CD14-positive monocyte (primary cell): Measurements from ENCODE around the gene SLC37A3. TPM values are rescaled to one million over a fixed set of nuclear protein-coding genes. Genes with fewer than 3 reads are reported as not detected.

Experiments used
- DNase-seq, 3 donors: peaks; one replicate each; pipeline ENCODE4 v3.0.0-alpha.2; 2011 to 2022
- H2AFZ ChIP-seq: 2 replicates; pipeline ENCODE4 v1.6.0; 2012; ENCODE audit warnings: mild to moderate bottlenecking, low read depth, low read length, inconsistent platforms; ENCODE audit not compliant: insufficient read depth, poor library complexity, severe bottlenecking
- H3K27ac ChIP-seq, 2 donors: 1 replicate in 1 of 2; 2 replicates in 1 of 2; pipeline ENCODE4 v1.5.1; 2012 to 2013; ENCODE audit warnings: low read length in 2 of 2, control low read depth in 1 of 2, inconsistent platforms in 1 of 2, low read depth in 1 of 2, mild to moderate bottlenecking in 1 of 2
- H3K27me3 ChIP-seq, 2 donors: one replicate each; pipeline versions ENCODE4 v1.6.0 to v1.6.1; 2011 to 2013; ENCODE audit warnings: low read length in 2 of 2; ENCODE audit not compliant: control insufficient read depth in 2 of 2, insufficient read depth in 2 of 2
- H3K36me3 ChIP-seq, 2 donors: replicated peaks in 1 of 2; 1 replicate in 1 of 2; 2 replicates in 1 of 2; pipeline versions ENCODE4 v1.5.1 to v1.6.1; 2012 to 2013; ENCODE audit warnings: low read length in 2 of 2, control low read depth in 1 of 2, inconsistent platforms in 1 of 2, mild to moderate bottlenecking in 1 of 2; ENCODE audit not compliant: insufficient read depth in 2 of 2, control insufficient read depth in 1 of 2
- H3K4me1 ChIP-seq, 2 donors: 1 replicate in 1 of 2; 2 replicates in 1 of 2; pipeline versions ENCODE4 v1.5.1 to v1.6.1; 2012 to 2013; ENCODE audit warnings: low read length in 2 of 2, control low read depth in 1 of 2, inconsistent platforms in 1 of 2, mild to moderate bottlenecking in 1 of 2, moderate library complexity in 1 of 2; ENCODE audit not compliant: insufficient read depth in 2 of 2, control insufficient read depth in 1 of 2
- H3K4me2 ChIP-seq: replicated peaks from 2 replicates; pipeline ENCODE3; 2012; ENCODE audit warnings: low read length, moderate library complexity, mild to moderate bottlenecking; ENCODE audit not compliant: poor library complexity, severe bottlenecking; ENCODE audit errors: extremely low read depth
- H3K4me3 ChIP-seq, 3 experiments: fragments of 200-600 bp in 1 of 3; sonication (generic) in 1 of 3; replicated peaks in 1 of 3; 1 replicate in 2 of 3; 2 replicates in 1 of 3; pipeline ENCODE4 v1.5.1; 2011 to 2013; ENCODE audit warnings: low read length in 3 of 3, mild to moderate bottlenecking in 3 of 3, control low read depth in 2 of 3, low read depth in 2 of 3, inconsistent platforms in 1 of 3, moderate library complexity in 1 of 3
- H3K79me2 ChIP-seq: 2 replicates; pipeline ENCODE4 v1.6.0; 2012; ENCODE audit warnings: mild to moderate bottlenecking, control low read depth, inconsistent platforms, low read length, moderate library complexity; ENCODE audit not compliant: insufficient read depth
- H3K9ac ChIP-seq: 2 replicates; pipeline ENCODE4 v1.6.0; 2017; ENCODE audit warnings: low read length, mild to moderate bottlenecking; ENCODE audit not compliant: insufficient read depth, poor library complexity, severe bottlenecking
- H3K9me3 ChIP-seq, 2 donors: replicated peaks in 1 of 2; 1 replicate in 1 of 2; 2 replicates in 1 of 2; pipeline versions ENCODE4 v1.5.1 to v1.6.1; 2012 to 2013; ENCODE audit warnings: low read length in 2 of 2, control low read depth in 1 of 2; ENCODE audit not compliant: control insufficient read depth in 1 of 2, insufficient read depth in 1 of 2
- H4K20me1 ChIP-seq: 2 replicates; pipeline ENCODE4 v1.6.0; 2012; ENCODE audit warnings: mild to moderate bottlenecking, low read length, control low read depth, moderate library complexity; ENCODE audit not compliant: insufficient read depth
- H3K27ac Mint-ChIP-seq, 7 donors: one replicate each; pipeline ENCODE4 v1.8.0; 2020; ENCODE audit warnings: mild to moderate bottlenecking in 7 of 7, mixed read lengths in 7 of 7, moderate library complexity in 6 of 7, inconsistent platforms in 2 of 7
- H3K27me3 Mint-ChIP-seq, 3 donors: one replicate each; pipeline ENCODE4 v1.8.0; 2021 to 2022; ENCODE audit warnings: low read depth in 3 of 3, mild to moderate bottlenecking in 3 of 3, mixed read lengths in 3 of 3, moderate library complexity in 3 of 3, inconsistent platforms in 1 of 3
- H3K36me3 Mint-ChIP-seq, 2 donors: one replicate each; pipeline ENCODE4 v1.8.0; 2020; ENCODE audit warnings: mixed read lengths in 2 of 2, inconsistent platforms in 1 of 2, mild to moderate bottlenecking in 1 of 2
- H3K4me1 Mint-ChIP-seq: one replicate; pipeline ENCODE4 v1.8.0; 2020; ENCODE audit warnings: mild to moderate bottlenecking, mixed read lengths
- H3K4me3 Mint-ChIP-seq, 2 donors: one replicate each; pipeline ENCODE4 v1.8.0; 2020; ENCODE audit warnings: mild to moderate bottlenecking in 2 of 2, mixed read lengths in 2 of 2, moderate library complexity in 1 of 2
- H3K9me3 Mint-ChIP-seq, 7 donors: one replicate each; pipeline ENCODE4 v1.8.0; 2020 to 2022; ENCODE audit warnings: mixed read lengths in 7 of 7, mild to moderate bottlenecking in 6 of 7, moderate library complexity in 6 of 7, inconsistent platforms in 2 of 7
- WGBS: methylation state at CpG from one replicate; pipeline ENCODE4 v1.1.5; 2013; ENCODE audit warnings: missing lambda C conversion rate; ENCODE audit not compliant: insufficient coverage; 5-methylcytosine and 5-hydroxymethylcytosine counted together
- intact Hi-C, 2 donors: fragments of 100-400 bp; cut with micrococcal nuclease; formaldehyde crosslinking; loops; one replicate each; pipeline versions ENCODE4 v1.15.0 to v1.15.1; 2023
- polyA plus RNA-seq, 3 donors: library from polyadenylated mRNA; depleted of rRNA in 1 of 3; unstranded in 2 of 3; stranded (reverse) in 1 of 3; fragments of 300-500 nt in 2 of 3; fragments of >200 nt in 1 of 3; fragmentation: Illumina TruSeq in 2 of 3; gene quantifications; 1 replicate in 2 of 3; 2 replicates in 1 of 3; pipeline ENCODE4 v1.2.3, GENCODE V29; 2012 to 2021
- TF ChIP-seq, protein P1 (sequence below): fragments of 200-600 bp; IDR thresholded peaks from one replicate; pipeline ENCODE4 v1.8.0; 2022; ENCODE audit warnings: antibody characterized with exemption, mild to moderate bottlenecking

SLC37A3 gene
- polyA plus RNA-seq, 3 donors = 3.1 to 26.1 (median 5.2) TPM

DNA sequence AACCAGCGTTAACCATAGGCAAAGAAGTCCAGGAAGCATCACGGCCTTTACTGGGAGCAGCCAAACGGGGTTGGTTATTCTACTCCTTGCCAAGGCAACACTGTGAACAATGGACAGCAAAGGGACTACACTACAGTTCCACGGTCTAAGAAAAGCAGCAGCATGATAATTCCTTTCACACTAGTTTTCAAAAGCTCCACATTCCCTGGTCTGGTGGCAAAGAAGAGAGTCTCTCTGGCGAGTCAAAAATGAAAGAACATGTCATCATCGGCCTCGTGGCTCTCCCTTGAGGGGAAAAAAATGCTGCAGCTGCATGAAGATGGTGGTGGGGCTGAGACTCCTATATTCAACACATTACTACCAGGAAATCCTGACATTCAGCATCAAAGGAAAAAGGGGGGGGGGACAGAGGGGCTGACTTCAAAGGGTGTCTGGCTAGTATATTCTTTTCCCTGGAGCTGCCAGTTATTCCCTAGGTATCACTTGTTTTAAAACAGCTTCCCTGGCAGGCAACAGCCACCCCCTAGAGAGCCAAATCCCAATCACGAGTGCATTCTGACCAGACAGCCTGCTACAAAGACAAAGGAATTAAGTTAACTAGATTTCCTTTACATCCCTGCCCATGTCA, 49.1 kb downstream of the SLC37A3 start:
- no peak overlapping the region for H3K4me2 ChIP-seq
- no peaks in the 10 kb centered on the region for H3K4me1 ChIP-seq
- H3K9ac ChIP-seq = no peak overlapping the region
- H3K27me3 ChIP-seq = no peaks in the 10 kb centered on the region
- 100% methylated on average over 3 of the region's 8 CpGs for WGBS
- H3K4me3 ChIP-seq = no peak overlapping the region
- intact Hi-C loops = loop anchor here in 1 of 2 donors (10.0 kb wide), 2 partner anchors 744 to 914 kb away; no protein-coding TSS in a partner anchor
- H3K27me3 Mint-ChIP-seq = peaks cover 0 to 2% (median 0%) of the 10 kb centered on the region in 3 donors
- H3K79me2 ChIP-seq = no peaks in the 10 kb centered on the region
- peaks cover 78 to 94% of the 10 kb centered on the region in 2 donors for H3K36me3 Mint-ChIP-seq
- H3K4me3 Mint-ChIP-seq = no peak overlapping the region
- H3K36me3 ChIP-seq = peaks cover 56 to 90% of the 10 kb centered on the region in 2 donors
- H3K27ac Mint-ChIP-seq = peak overlapping the region in 1 of 7 donors; percentile 80
- DNase-seq = no peak
- H3K4me1 Mint-ChIP-seq = no peaks in the 10 kb centered on the region
- no peak overlapping the region for H3K27ac ChIP-seq
- H2AFZ ChIP-seq = no peak overlapping the region
- no peaks in the 10 kb centered on the region for H3K9me3 ChIP-seq
- H3K9me3 Mint-ChIP-seq = no peaks in the 10 kb centered on the region
- TF ChIP-seq, protein P1, sequence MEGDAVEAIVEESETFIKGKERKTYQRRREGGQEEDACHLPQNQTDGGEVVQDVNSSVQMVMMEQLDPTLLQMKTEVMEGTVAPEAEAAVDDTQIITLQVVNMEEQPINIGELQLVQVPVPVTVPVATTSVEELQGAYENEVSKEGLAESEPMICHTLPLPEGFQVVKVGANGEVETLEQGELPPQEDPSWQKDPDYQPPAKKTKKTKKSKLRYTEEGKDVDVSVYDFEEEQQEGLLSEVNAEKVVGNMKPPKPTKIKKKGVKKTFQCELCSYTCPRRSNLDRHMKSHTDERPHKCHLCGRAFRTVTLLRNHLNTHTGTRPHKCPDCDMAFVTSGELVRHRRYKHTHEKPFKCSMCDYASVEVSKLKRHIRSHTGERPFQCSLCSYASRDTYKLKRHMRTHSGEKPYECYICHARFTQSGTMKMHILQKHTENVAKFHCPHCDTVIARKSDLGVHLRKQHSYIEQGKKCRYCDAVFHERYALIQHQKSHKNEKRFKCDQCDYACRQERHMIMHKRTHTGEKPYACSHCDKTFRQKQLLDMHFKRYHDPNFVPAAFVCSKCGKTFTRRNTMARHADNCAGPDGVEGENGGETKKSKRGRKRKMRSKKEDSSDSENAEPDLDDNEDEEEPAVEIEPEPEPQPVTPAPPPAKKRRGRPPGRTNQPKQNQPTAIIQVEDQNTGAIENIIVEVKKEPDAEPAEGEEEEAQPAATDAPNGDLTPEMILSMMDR = no peak
- no peaks in the 10 kb centered on the region for H4K20me1 ChIP-seq

GRCh38 chr7:140348161-140348849, 50.0 kb downstream of the SLC37A3 start:
- Histone ChIP-seq H3K27me3 (no peaks in the 10 kb centered on the region), H3K9ac (no peak overlapping the region), H3K79me2 (no peaks in the 10 kb centered on the region), H3K4me1 (no peaks in the 10 kb centered on the region), H3K4me2 (no peak overlapping the region), H3K4me3 (no peak overlapping the region), H3K9me3 (no peaks in the 10 kb centered on the region), H3K27ac (no peak overlapping the region), H2AFZ (no peak overlapping the region), H3K36me3 (peaks cover 51 to 80% of the 10 kb centered on the region in 2 donors), H4K20me1 (no peaks in the 10 kb centered on the region)
- TF ChIP-seq, protein P1 = no peak
- H3K27ac Mint-ChIP-seq = no peak overlapping the region
- H3K27me3 Mint-ChIP-seq = peaks cover 0 to 2% (median 0%) of the 10 kb centered on the region in 3 donors
- WGBS = 96% methylated on average over 5 of the region's 13 CpGs
- H3K9me3 Mint-ChIP-seq = no peaks in the 10 kb centered on the region
- no peak overlapping the region for H3K4me3 Mint-ChIP-seq
- H3K4me1 Mint-ChIP-seq = peaks cover under 1% of the 10 kb centered on the region
- intact Hi-C loops = loop anchor here in 1 of 2 donors (10.0 kb wide), 2 partner anchors 744 to 914 kb away; no protein-coding TSS in a partner anchor
- peaks cover 78 to 94% of the 10 kb centered on the region in 2 donors for H3K36me3 Mint-ChIP-seq
- no peak for DNase-seq
